GM21447 (cell line): Measurements from ENCODE around the gene RPS6KA2.

Experiments used
- ATAC-seq: cut with Tn5 transposase; IDR thresholded peaks from one replicate; pipeline ENCODE4 v1.9.1; 2021; ENCODE audit not compliant: unreplicated experiment

Gene RPS6KA2

DNA sequence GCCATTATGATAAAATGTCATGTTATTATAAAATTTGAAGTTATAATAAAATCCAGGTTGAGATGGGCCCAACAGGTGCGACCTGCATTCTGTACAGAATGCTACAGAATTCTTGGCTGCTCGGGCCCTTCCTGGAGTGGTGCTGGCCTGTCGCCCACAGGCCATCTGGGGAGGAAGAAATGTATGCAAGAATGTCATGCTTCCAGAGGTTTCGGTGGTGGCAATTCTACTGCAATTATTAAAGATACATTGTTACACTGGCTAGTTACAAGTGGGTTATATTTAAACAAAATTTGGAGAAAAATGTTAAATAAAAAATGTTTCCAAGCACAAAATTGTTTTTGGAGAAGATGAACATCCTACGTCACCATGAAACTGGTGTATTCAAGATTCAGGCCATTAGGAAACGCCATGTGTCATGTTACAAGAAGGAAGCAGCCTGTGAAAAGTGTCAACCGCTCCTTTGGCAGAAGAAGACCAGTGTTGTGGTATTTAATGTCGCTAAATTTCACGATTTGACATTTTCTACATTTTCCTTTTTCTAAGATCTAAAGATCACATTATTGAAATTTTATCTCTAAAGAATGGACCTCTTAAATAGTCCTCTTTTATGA lies 47.7 kb downstream of the RPS6KA2 start:
- no peak for ATAC-seq

DNA sequence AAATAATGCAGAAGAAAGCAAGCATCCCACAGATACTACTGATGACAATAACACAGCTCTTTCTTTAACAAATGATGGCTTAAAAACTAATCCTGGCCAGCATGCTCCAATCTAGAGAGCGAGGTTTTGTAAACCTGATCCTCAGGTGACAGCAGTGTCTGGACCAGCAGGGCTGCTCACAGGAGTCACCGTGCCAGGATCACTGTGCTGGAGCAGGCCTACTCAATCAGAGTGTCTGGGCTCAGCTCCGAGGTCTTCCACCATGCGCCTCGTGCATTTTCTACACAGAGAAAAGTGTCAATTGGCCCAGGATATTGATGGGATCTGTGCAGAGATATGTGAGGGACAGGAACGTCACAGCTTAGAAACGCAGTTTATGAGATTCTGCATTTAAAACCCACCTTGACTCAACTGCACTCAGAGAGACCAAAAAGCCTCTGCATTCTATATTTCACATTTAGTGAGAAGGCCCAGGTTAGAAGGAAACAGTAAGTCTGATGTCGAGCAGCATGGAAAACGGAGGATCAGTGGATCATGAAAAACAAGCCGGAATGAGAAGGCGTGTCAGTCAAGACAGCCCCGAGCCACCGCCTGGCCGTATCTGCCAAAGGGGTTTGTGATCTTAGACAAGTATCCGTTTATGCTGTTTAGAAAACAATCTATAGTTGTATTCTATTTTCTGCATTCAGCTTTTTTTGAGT lies 48.4 kb downstream of the RPS6KA2 start:
- no peak for ATAC-seq

DNA sequence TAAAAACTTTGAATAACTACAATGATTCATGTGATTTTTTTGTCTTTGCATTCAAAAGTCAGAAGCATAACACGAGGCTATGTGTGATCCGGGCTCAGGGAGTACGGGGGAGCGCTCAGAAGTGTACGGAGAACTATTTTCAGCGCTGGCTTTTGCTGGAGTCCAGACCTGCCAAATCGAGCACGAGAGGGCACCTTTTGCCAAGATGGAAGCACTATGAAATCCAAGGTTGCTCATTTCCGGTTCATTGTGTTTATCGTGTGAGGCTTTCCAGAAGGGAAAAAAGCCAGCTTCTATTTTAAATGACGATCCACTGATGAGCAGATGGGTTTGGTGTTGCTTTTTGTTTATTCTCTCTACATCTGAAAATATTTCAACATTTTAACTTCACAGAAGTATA lies 51.8 kb downstream of the RPS6KA2 start:
- no peak for ATAC-seq

DNA sequence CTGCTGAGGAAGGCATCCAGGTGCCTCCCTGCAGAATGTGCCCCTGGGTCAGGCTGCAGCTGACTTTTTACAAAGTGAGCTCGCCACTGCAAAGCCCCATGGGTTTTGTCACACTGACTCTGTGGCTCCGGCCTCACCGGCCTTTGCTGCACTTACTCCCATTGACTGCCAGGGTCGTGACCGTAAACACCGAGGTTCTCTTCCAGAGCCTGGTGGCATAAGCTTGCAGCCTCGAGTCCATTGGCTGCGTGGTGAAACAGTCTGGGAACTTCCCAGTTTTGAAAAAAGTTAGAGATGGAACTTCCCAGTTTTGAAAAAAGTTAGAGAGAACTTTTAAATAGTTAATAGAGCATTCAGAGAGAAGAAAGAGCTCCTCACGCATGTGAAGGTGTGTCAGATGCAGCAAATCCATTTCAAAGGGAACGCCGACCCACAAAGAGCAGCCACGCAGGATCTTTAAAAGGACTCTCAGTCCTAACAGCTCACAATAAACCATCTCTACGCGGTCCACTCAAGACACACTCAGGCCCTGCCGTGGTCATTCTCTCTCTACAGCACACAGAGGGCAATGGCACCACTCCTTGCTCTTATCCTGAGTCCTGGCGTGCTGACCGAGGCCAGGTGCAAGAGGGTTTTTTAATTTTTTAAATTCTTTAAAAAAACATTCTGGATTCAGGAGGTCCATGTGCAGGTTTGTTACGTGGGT lies 53.4 kb downstream of the RPS6KA2 start:
- ATAC-seq = no peak

DNA sequence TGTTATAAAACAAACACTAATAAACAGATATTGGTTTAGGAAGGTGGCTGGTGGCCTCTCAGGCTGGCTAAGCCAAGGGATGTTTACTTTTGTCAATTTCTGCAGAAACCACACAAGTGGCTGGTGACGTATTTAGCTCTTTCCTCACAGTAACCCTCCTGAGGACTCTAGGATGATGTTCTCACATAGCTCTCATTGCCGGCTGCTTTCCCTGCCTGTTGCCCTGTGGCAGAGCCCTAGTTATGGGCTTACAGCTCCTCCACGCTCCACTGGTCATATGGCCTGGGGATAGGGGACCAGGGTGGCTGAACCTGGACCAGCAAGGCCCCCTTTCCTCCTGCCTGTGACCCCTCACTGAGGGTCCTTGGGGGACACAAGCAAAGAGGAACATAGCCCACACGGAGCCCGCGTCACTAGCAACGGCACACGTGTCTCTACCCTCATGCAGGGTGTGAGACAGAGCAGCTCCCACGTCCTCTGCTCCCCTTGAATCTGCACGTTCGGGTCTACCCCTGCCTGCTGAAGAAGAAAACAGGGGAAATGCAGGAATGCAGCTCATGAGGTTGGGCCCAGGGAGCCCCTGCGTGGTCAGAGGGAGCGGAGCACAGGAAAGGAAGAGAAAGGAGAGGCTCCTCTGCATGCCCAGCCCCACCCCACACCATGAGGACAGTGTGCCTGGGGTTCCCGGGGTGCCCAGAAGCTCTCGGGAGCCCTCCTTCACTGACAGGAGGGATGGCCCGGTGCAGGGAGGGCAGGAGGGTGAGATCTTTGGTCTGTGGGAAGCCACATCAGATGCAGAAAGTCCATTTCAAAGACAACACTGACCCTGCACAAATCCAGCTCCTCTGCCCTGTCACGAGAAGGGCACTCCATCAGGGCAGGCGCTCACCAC lies 54.4 kb downstream of the RPS6KA2 start:
- no peak for ATAC-seq

DNA sequence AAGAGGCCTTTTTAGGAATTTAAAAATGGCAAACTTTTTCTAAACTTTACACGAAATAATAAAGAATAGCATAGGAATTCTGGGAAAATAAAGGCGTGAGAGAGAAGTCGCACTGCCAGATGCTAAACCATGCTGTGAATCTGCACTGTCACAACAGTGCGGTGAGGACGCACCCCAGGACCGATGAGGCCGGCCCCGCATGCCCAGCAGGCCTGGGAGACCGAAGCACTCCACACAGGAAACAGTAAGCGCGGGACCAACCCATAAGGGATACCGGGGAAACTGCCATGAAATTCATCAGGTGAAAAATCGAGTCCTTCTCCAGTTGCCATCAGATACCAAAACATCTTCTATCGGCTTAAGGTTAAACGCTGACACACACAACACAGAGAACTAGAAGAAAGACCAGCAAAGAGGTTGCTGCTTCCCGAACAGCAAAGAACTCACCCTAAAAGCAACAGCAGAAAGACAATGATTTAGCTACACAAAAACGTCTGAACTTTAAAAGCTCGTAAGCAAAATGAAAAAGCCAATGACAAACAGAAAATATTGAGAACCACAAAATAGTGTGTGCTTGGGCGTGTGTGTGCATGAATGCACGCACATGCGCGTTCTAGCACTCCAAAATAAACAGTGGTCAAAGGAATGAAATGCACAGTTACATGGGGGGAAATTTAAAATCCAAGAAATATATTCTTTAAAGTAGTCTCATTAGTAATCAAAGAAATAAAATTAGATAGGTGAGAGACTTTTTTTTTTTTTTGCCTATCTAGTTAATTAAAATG lies 55.9 kb downstream of the RPS6KA2 start:
- no peak for ATAC-seq

DNA sequence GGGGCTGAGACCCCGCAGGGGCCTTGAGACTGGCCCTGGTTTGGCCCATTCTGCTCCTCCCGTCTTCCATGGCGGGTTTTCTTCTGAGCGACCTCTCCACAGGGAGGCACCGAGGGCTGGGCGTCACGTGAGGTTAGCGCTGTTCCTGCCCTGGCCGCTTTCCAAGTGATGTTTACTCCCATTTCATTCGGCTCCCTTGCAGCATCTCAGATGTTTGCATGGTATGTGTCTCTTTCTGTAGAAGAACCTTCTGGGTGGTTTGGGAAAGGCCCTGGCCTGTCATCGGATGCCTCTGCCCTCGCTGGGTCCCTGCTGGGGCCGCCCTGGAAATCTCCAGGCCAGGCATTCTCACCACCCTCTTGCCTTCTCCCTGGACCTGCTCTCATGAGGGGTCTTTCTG lies 57.8 kb downstream of the RPS6KA2 start:
- no peak for ATAC-seq

DNA sequence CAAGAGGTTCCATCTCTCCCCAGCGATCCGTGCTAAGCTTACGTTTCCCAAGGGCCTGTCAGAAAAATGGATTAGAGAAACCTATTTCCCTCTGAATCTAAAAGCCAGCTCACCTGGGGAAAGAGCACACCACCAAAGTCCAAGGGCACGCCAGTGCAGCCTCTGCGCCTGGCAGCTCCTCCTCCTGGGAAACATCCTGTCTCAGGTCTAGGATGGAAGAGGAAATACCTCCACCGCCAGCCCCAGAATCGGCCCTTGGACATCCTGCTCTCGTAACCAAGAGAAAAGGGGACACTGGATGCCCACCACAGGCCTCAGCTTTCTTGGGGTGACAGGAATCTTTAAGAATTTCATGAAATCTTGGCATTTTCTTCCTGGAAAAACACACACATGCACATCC lies 59.2 kb downstream of the RPS6KA2 start:
- ATAC-seq = no peak

DNA sequence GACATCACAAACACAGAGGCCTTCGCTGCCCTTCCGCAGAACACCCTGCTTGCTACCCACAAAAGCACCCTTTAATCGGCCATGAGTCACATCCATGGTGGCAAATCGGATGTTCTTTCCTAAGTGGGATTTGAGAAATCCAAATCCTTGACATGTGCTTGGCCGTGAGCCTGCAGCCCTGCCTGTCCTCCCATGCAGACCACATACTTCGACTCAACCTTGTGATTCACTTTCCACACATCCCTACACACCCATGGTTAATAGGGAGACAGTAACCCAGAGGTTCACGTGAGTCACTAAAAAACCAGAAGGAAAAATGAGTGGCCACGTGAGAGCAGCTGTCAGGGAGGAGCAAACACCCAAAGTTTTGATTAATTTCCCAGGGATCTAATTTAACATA lies 59.9 kb downstream of the RPS6KA2 start:
- no peak for ATAC-seq

DNA sequence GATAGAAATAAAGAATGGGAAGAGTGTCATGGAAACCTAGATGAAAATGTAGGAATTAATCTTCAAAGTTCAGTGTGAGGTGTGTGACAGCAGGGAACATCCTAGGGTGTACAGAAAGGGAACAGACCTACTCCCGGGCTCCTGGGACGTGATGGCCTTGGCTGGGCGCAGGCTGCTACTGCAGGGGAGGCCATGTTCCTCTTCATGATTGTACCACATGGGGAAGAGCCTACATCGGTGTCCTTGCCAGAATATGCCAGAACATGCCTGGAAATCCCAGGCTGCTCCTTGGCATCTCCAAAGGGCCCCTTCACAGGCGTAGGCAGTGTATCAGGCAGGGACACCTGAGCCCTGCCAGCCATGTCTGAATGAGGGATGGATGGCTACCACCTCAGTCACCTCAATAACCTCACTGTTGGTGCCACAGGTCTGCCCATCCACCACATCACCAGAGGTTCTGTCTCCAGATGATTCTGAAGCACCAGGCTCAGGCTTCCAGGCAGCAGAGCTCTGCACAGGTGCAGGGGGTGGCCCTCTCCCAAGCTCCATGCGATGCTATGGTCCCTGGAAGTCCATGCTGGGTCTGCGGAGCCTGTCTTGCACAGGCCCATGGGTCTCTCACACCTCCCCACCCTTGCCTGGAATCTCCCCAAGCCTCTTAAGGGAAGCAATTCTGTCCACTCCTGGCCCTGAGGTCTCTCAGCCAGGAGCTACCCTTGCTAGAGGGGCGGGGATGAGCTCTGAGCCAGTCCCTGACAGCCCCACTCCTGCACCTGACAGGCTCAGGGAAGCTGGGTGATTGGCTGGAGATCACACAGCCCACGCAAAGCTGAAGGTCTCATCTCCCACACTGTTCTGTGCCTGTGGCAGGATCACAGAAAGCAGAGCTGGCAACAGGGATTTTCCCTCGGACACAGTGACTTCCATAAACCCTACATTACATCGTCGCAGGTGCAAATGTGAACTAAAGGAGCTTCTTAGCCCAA lies 60.7 kb downstream of the RPS6KA2 start:
- ATAC-seq = no peak

DNA sequence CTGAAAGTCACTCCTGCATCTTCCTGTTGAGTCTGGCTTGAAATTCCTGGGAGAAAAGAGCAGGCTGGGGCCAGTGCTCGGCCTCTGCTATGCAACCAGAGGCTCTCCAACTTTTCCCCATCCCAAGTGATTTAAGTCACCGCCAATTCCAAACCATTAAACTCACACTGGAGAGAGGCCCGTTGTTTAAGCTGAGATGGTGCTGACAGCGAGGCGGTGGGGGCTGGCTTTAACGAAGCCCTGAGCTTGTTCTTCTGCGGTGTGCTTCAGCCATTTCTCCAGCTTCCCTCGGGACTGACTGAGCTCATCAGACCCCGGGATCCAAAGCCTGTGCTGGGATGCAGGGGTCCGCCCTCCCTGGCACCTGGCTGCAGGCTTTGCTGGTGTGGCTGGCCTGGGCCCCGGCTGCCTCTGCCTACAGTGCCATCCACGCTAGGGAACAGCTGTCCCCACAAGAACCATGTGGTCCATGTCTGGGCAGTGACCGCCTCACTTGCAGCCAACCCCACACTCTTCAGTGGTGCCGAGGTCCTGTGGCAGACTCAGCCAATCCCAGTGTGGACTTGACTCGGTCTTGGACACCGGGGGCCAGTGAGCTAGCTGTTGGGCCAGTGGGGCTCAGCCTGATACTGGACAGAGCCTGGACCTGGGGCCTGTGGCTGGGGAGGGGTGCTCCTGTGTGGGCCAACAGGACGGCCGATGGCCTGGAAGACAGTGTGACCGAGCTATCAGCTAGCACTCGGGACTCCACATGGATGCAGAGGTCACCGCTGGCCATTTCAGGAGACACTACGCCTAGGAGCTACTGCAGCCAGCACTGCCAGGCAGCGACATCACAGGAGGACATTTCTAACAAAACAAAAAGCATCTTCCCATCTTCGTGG lies 61.7 kb downstream of the RPS6KA2 start:
- no peak for ATAC-seq

DNA sequence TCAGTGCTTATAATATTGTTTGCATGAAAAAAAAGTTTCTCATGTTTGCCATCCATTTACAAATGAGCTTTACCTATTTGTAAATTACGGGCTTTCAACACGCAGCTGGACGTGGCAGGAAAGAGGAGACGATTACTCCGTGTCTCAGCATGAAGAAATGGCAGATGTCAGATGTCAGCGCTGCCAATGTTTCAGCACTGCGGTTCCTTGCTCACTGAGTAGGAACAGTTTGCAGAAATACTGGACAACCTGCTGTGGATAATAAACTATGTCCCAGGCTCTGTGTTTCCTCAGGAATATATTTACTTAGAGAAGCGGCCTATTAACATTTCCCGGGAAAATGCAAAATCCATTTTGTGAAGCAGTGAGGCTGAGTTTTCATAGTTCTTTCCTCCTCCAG lies 63.2 kb downstream of the RPS6KA2 start:
- ATAC-seq = no peak

DNA sequence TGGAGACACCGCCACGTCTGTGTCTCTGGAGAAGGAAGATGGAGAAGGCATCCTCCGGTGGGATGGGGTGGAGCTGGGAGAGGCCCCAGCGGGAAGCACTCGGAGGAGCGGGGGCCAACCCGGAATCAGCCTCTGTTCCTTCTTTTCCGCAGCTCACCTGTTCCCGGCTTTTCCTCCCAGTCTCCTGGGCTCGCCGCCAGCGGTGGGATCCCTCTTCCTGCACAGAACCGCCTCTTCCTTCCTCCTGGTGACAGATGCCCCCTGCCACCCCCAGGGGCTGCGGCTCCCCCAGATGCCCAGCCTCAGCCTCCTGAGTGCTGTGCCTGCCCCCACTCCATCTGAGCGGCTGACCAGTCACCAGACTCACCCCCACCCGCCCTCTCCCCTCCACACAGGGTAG lies 63.9 kb downstream of the RPS6KA2 start:
- no peak for ATAC-seq

DNA sequence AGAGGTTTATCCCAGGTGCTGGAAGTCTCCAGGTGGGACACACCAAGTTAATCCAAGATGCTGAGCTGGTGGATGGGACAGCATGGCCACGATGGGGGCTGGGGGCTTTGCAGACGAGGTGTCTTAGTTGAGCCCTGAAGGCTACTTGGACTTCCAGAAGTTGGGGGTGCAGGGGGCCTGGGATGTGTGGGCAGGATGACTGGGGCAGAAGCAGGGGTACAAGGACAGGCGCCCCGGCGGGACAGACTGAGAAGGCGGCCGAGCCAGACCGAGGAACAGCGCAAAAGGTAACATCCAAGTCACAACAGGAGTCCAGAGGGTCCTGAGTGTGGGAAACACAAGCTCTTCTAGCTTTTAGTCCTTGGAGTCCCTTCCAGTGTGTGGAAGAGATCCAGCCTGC lies 64.3 kb downstream of the RPS6KA2 start:
- no peak for ATAC-seq

DNA sequence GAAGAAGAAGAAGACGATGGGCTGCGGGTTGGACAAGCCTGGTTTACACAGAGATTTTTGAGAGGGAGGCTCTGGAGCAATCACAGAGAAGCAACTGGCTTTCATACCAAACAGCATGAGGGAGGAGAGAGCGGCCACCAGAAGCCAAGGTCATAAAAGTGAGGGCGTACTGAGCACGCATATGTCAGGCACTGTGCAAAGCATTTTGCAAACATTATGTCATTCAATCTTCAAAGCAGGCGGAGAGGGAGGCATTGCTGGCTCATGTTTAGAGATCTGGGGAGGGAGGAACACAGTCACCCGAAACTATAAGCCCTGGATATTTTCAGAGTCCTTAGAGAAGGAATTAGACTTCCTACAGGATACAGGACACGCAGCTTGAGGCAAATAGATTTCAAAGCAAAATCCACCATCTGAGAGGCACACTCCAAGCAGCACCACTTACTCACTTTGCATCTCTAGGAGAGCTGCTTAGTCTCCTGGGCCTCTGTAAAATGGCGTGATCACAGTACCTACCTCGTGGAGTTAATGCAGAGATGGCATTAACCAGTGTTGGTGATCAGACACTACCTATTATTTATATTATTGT lies 65.2 kb downstream of the RPS6KA2 start:
- ATAC-seq = no peak

DNA sequence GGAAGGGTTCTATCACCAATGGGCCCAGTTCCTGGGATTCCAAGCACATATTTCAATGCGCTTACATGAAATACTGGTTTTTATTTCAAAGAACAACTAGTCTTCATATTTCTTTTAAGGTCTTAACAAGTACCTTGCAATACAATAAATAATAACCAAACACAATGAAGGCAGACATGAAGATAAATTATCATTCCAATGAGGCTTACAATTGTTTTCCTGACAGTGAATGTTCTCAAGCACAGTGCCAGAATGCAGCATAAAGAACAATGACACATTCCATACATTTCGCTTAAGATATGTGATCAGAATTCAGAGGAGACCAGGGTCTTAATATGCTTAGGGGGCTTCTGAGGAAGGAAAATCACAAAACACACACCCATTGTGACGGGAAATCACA lies 66.8 kb downstream of the RPS6KA2 start:
- no peak for ATAC-seq

DNA sequence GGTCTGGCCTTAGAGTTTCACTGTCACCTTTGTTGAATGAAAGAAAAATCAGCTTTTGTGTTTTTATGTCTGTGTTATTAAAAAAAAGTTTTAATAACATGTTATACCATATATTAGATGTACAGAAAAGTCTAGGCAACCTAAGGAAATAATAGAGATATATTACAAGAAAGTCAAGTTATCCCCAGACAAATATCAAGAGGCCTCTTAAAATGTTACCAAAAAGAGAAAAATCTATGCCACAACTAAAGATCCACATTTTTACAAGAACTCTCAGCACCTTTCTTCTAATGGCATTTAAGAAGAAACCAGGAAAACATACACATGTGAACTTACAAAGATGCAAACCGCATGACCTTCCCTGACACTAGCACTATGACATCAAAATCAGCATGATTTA lies 67.4 kb downstream of the RPS6KA2 start:
- ATAC-seq = no peak

DNA sequence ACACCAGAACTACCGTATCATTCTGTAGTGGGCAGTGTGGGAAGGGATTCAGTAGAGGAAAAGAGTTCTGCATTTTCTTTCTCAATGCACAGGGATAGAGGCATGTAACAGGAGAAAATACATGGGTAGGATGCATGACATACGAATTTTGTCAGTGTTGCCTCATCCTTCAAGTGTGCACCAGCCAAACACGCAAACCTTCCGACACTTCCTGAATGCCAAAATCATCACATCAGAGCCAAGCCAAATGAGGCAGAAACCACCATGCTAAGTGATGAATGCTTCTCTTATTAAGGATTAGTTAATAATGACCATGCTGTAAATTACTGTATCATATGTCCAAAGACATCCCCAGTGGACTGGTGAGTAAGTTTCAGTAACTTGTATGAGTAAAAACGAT lies 67.8 kb downstream of the RPS6KA2 start:
- no peak for ATAC-seq
